Bladder microvascular endothelial cell (primary cell): ENCODE measurements around the gene CPSF7. TPM values are rescaled to one million over a fixed set of nuclear protein-coding genes. Genes with fewer than 3 reads are reported as not detected.

ENCODE experiments used
- total RNA-seq: library from RNA; depleted of rRNA; stranded (reverse); fragments of >200 nt; gene quantifications from 2 replicates; pipeline ENCODE4 v1.2.3, GENCODE V29; 2014

Gene CPSF7
- 7.6 and 22.0 TPM in 2 replicates for total RNA-seq

GRCh38 chr11:61429691-61430582, at the start of gene CPSF7, which contains the start of gene SDHAF2:
Gene CPSF7, minus strand, starts transcription at chr11:61429975. Its CDS starts 740 bp downstream, at chr11:61429235.
Gene SDHAF2, plus strand, starts transcription at chr11:61430124. Its CDS starts 23 bp downstream, at chr11:61430147.

GRCh38 chr11:61361741-61362541, 67.8 kb downstream of the CPSF7 start, which contains the start of the genes CYB561A3 and TMEM138:
Gene CYB561A3, minus strand, starts transcription at chr11:61361882. Its CDS starts 5,169 bp downstream, at chr11:61356713.
Gene TMEM138, plus strand, starts transcription at chr11:61362374. Its CDS starts 2,017 bp downstream, at chr11:61364391.

Other genes starting within 250 kb of the CPSF7 start
- not detected in 2 replicates for gene PGA3, start 226.5 kb downstream of the CPSF7 start, total RNA-seq
- gene PGA4, start 207.6 kb downstream of the CPSF7 start, total RNA-seq, result not detected in 2 replicates
- not detected in 2 replicates for gene PGA5, start 188.8 kb downstream of the CPSF7 start, total RNA-seq
- gene VWCE, start 134.7 kb downstream of the CPSF7 start, total RNA-seq, result 5.0 and 13.3 TPM in 2 replicates
- 248 and 297 TPM in 2 replicates for gene DDB1, start 96.9 kb downstream of the CPSF7 start, total RNA-seq
- 13.9 and 27.8 TPM in 2 replicates for gene TKFC, start 96.7 kb downstream of the CPSF7 start, total RNA-seq
- gene CYB561A3, start 68.1 kb downstream of the CPSF7 start, total RNA-seq, result 32.2 and 77.0 TPM in 2 replicates
- 5.5 and 16.6 TPM in 2 replicates for gene TMEM138, start 67.6 kb downstream of the CPSF7 start, total RNA-seq
- 7.6 and 10.7 TPM in 2 replicates for gene TMEM216, start 37.4 kb downstream of the CPSF7 start, total RNA-seq
- 36.8 and 41.8 TPM in 2 replicates for gene SDHAF2, start 149 bp upstream of the CPSF7 start, total RNA-seq
- not detected in 2 replicates for gene LRRC10B, start 78.8 kb upstream of the CPSF7 start, total RNA-seq
- 0.94 and 0.97 TPM in 2 replicates for gene SYT7, start 151.1 kb upstream of the CPSF7 start, total RNA-seq